Calu3 (cell line): ENCODE data around the gene SIGLEC1. TPM values are rescaled to one million over a fixed set of nuclear protein-coding genes. Genes with fewer than 3 reads are reported as not detected.

Experiments used
- BruUV-seq: library from RNA; stranded (reverse); fragments of 400-500 nt; replicated peaks from 2 replicates; lab custom pipeline; 2021; lab: Mats Ljungman, UMichigan
- CTCF ChIA-PET: fragments of 300-600 bp; sonication (Branson Sonifier 250); formaldehyde crosslinking; loops from one replicate; lab custom pipeline; 2022; ENCODE audit warnings: antibody characterized with exemption; lab: Charles Lee
- DNase-seq: peaks from one replicate; pipeline ENCODE4 v3.0.0; 2022
- H3K27ac Mint-ChIP-seq: one replicate; pipeline ENCODE4 v1.8.0; 2022; ENCODE audit warnings: mixed read lengths; ENCODE audit not compliant: unreplicated experiment
- H3K27me3 Mint-ChIP-seq: one replicate; pipeline ENCODE4 v1.8.0; 2022; ENCODE audit warnings: mixed read lengths; ENCODE audit not compliant: unreplicated experiment
- H3K36me3 Mint-ChIP-seq: one replicate; pipeline ENCODE4 v1.8.0; 2022; ENCODE audit warnings: mild to moderate bottlenecking, moderate library complexity, mixed read lengths; ENCODE audit not compliant: insufficient read depth, unreplicated experiment
- H3K4me1 Mint-ChIP-seq: one replicate; pipeline ENCODE4 v1.8.0; 2022; ENCODE audit warnings: mild to moderate bottlenecking, low read depth, mixed read lengths; ENCODE audit not compliant: unreplicated experiment
- H3K4me3 Mint-ChIP-seq: one replicate; pipeline ENCODE4 v1.8.0; 2022; ENCODE audit warnings: mild to moderate bottlenecking, low read depth, moderate library complexity, mixed read lengths; ENCODE audit not compliant: unreplicated experiment
- H3K9me3 Mint-ChIP-seq: one replicate; pipeline ENCODE4 v1.8.0; 2022; ENCODE audit warnings: low read depth, mixed read lengths; ENCODE audit not compliant: unreplicated experiment
- intact Hi-C: fragments of 100-400 bp; cut with micrococcal nuclease; formaldehyde crosslinking; loops from one replicate; pipeline ENCODE4 v1.10.0; 2022; ENCODE audit not compliant: unreplicated experiment
- total RNA-seq: library from RNA; stranded (reverse); gene quantifications from 2 replicates; pipeline ENCODE4 v1.2.3, GENCODE V29; 2022
- TF ChIP-seq, protein P1 (sequence below): fragments of 200-600 bp; IDR thresholded peaks from one replicate; pipeline ENCODE4 v1.8.0; 2022; ENCODE audit warnings: antibody characterized with exemption; ENCODE audit not compliant: unreplicated experiment

The SIGLEC1 gene
- total RNA-seq, 1 experiment from 2014 or later = not detected

DNA sequence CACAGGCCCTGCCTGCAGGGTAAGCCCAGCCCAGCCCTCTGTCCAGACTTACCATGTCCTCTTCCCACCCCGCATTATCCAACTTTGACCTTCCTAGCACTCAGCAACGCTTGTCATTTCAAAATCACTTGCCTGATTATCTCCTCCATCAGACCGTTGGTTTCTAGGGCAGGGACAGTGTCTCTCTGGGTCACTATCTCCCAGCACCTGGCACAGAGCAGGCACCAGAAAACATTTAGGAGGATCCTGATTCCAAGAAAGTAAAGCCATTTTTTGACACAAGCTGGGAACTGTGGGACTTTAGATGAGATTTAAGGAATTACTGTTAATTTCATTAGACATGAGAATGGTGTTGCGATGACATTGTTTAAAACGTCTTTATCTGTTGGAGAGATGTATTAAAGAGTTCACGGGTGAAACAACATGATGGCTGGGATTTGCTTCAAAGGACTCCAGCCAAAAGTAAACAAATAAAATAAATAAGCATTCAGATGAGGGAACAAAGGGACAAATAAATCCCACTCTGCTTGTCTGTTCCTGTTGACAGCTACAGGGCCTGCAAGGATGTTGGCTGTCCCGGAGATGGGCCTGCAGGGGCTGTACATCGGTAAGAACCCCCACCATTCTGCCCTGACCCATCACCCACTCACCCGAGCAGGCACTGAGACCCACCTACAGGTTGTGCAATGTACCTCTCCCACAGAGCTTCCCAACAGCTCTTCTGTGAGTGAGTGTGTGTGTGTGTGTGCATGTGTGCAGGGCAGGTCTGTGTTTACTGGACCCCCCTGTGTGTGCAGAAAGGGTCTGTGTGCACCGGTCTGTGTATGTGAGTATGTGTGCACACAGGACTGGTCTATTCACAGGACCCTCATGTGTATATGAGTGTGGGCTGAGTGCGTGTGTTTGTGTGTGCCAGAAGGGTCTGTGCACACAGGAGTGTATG lies 26.0 kb upstream of the SIGLEC1 start:
- no peak for DNase-seq
- Mint-ChIP-seq H3K4me3 (no peak overlapping the region), H3K36me3 (no peaks in the 10 kb centered on the region), H3K4me1 (no peaks in the 10 kb centered on the region), H3K9me3 (no peaks in the 10 kb centered on the region), H3K27ac (no peak overlapping the region), H3K27me3 (peaks cover 55% of the 10 kb centered on the region)
- intact Hi-C loops = no loop called here
- CTCF ChIA-PET = no interaction called here
- TF ChIP-seq, protein P1, sequence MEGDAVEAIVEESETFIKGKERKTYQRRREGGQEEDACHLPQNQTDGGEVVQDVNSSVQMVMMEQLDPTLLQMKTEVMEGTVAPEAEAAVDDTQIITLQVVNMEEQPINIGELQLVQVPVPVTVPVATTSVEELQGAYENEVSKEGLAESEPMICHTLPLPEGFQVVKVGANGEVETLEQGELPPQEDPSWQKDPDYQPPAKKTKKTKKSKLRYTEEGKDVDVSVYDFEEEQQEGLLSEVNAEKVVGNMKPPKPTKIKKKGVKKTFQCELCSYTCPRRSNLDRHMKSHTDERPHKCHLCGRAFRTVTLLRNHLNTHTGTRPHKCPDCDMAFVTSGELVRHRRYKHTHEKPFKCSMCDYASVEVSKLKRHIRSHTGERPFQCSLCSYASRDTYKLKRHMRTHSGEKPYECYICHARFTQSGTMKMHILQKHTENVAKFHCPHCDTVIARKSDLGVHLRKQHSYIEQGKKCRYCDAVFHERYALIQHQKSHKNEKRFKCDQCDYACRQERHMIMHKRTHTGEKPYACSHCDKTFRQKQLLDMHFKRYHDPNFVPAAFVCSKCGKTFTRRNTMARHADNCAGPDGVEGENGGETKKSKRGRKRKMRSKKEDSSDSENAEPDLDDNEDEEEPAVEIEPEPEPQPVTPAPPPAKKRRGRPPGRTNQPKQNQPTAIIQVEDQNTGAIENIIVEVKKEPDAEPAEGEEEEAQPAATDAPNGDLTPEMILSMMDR = no peak
- no TSS peak for BruUV-seq

DNA sequence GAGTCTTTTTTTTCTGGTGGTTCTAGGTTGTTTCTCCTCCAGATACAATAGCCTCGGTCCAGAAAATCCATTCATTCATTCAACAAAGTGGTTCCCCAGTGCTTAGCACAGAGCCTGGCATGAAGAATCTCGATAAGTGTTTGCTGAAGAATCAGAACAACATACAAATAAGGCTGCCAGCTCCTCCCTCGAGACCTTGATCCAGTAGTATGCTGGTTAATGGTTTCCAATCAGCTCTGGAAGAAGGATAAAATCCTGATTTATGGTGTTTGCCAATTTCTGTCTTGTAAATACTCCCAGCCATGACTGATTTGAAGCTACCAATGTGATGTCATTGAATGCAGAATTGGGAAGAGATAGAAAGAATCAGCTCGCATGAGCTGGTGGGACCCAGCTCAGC lies 23.4 kb upstream of the SIGLEC1 start:
- CTCF ChIA-PET = interaction anchor here (0.9 kb wide), 1 partner anchor 25 kb away, joined by 3 read pairs; no protein-coding TSS in a partner anchor
- H3K27ac Mint-ChIP-seq = no peak overlapping the region
- TF ChIP-seq, protein P1 = no peak
- no peaks in the 10 kb centered on the region for H3K9me3 Mint-ChIP-seq
- BruUV-seq = no TSS peak
- H3K36me3 Mint-ChIP-seq = no peaks in the 10 kb centered on the region
- peaks cover 65% of the 10 kb centered on the region for H3K27me3 Mint-ChIP-seq
- no peaks in the 10 kb centered on the region for H3K4me1 Mint-ChIP-seq
- intact Hi-C loops = no loop called here
- no peak for DNase-seq
- H3K4me3 Mint-ChIP-seq = no peak overlapping the region

DNA sequence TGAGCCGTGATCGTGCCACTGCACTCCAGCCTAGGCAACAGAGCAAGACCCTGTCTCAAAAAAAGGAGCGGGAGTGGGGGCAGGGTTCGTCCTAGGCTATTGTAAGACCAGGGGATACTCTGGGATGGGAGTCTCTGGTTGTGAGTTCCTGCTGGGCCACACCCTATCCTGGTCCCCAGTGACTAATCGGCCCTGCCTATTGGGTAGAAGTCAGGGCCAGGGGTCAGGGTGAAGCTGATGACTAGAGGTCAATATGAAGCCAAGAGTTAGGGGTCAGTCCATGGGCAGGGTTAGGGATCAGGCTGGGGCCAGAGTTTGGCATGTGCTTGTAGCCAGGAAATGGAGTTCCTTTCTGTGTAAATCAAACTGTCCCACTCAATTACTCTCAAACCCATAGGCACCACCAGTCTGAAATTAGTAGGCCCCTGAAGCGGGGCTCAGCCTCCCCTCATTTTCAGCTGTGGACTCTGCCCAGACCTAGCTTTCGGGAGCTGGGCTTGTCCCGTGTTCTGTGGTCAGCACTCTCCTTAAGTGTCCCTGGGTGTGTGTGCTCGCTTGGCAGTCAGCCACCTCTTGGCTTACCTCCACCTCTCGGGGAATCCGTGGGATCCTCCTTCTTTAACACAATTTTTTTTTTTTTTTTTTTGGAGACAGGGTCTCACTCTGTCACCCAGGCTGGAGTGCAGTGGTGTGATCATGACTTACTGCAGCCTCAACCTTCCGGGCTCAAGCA lies 21.9 kb upstream of the SIGLEC1 start:
- BruUV-seq = no TSS peak
- Mint-ChIP-seq H3K4me3 (no peak overlapping the region), H3K4me1 (no peaks in the 10 kb centered on the region), H3K36me3 (no peaks in the 10 kb centered on the region), H3K27ac (no peak overlapping the region), H3K27me3 (peaks cover 65% of the 10 kb centered on the region), H3K9me3 (no peaks in the 10 kb centered on the region)
- intact Hi-C loops = no loop called here
- DNase-seq = no peak
- TF ChIP-seq, protein P1 = no peak
- CTCF ChIA-PET = interaction anchor here (0.5 to 0.7 kb wide), 2 partner anchors 19 to 395 kb away, joined by 5 to 8 read pairs; no protein-coding TSS in a partner anchor

DNA sequence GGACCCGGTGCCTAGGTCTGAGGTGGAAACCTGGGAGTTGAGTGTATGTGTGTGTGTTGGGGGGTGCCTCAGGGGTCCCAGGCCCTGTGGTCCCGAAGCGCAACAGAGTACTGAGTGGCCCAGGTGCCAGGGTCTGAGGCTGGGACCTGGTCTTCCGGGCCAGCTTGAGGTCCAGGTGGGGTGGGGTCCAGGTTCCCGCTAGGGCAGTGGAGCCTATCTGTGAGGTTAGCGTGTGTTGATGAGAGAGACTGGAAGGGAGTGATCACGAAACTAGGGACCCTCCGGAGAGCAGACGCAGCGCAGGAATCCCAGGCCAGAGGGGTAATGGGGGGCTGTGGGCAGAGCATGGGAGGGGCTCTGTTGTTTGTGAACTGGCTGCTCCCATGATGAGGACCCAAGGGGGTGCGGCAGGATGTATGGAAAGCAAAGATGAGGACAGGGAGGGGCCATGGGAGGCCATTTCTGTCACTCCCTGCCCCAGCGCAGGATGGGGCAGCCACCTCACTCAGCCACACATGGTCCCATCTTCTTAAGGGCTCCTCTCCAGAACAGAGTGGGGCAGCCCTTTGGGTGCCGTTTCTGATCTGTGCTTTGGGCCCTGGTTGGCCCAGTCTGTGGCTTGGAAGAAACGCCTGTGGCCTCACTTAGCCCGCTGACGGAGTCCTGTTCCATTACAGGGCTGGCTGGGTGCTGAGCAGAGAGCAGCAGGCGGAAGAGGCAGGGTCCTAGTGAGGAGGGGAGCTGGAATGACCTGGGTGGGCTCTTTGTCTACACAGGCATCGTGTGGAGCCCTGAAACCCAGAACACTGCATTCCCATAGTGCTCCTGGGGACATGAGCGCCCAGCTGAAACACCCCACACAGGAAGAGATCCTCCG lies 21.0 kb upstream of the SIGLEC1 start:
- H3K4me3 Mint-ChIP-seq = no peak overlapping the region

More for the DNA sequence above, 21.0 kb upstream of the SIGLEC1 start:
- BruUV-seq = no TSS peak
- DNase-seq = no peak
- Mint-ChIP-seq H3K4me1 (no peaks in the 10 kb centered on the region), H3K9me3 (no peaks in the 10 kb centered on the region), H3K27me3 (peaks cover 60% of the 10 kb centered on the region), H3K27ac (no peak overlapping the region), H3K36me3 (no peaks in the 10 kb centered on the region)
- intact Hi-C loops = no loop called here
- TF ChIP-seq, protein P1 = no peak
- CTCF ChIA-PET = no interaction called here
